ENCODE measurements around the gene NRAP. TPM values are rescaled to one million over a fixed set of nuclear protein-coding genes. Genes with fewer than 3 reads are reported as not detected.

Gene NRAP
- total RNA-seq, 1 donor from 2014 or later, result not detected

GRCh38 chr10:113646336-113647201 is 17.3 kb downstream of the NRAP start:
- no peaks in the 10 kb centered on the region for H3K4me1 ChIP-seq
- H3K9me3 ChIP-seq (ENCODE audit: low read depth), result no peaks in the 10 kb centered on the region
- no peaks in the 10 kb centered on the region for H3K79me2 ChIP-seq (ENCODE audit: low read depth)
- Mint-ChIP-seq H3K36me3 (no peaks in the 10 kb centered on the region), H3K9me3 (no peaks in the 10 kb centered on the region), H3K27me3 (ENCODE audit: insufficient read depth, low read depth) (peaks cover 7% of the 10 kb centered on the region), H3K4me1 (peaks cover 11% of the 10 kb centered on the region), H3K4me3 (no peak overlapping the region), H3K27ac (no peak overlapping the region)
- H2AFZ ChIP-seq (replicated peaks), result no peak overlapping the region
- no peak overlapping the region for H3K4me3 ChIP-seq
- no peaks in the 10 kb centered on the region for H3K27me3 ChIP-seq
- H4K20me1 ChIP-seq (ENCODE audit: low read depth), result no peaks in the 10 kb centered on the region
- no peak overlapping the region for H3K27ac ChIP-seq
- no peak for TF ChIP-seq EZH2phosphoT487 (IDR thresholded peaks at IDR 0.05)
- TF ChIP-seq CTCF (IDR thresholded peaks at IDR 0.05), result no peak
- no peak for TF ChIP-seq EZH2 (IDR thresholded peaks at IDR 0.05)
- no peak overlapping the region for H3K4me2 ChIP-seq
- no peak overlapping the region for H3K9ac ChIP-seq
- no peaks in the 10 kb centered on the region for H3K36me3 ChIP-seq
- no peaks in the 10 kb centered on the region for H3F3A ChIP-seq (ENCODE audit: low read depth)
- no peak for DNase-seq (ENCODE audit: low spot score)

GRCh38 chr10:113644185-113645120 is 19.4 kb downstream of the NRAP start:
- Mint-ChIP-seq H3K9me3 (no peaks in the 10 kb centered on the region), H3K27me3 (ENCODE audit: insufficient read depth, low read depth) (peaks cover 7% of the 10 kb centered on the region), H3K4me3 (no peak overlapping the region), H3K4me1 (peaks cover 11% of the 10 kb centered on the region), H3K36me3 (no peaks in the 10 kb centered on the region), H3K27ac (no peak overlapping the region)
- Histone ChIP-seq H3K36me3 (no peaks in the 10 kb centered on the region), H3K27me3 (no peaks in the 10 kb centered on the region), H4K20me1 (ENCODE audit: low read depth) (no peaks in the 10 kb centered on the region), H3K9me3 (ENCODE audit: low read depth) (no peaks in the 10 kb centered on the region), H2AFZ (replicated peaks) (peak overlapping the region; percentile 3), H3K4me2 (no peak overlapping the region), H3F3A (ENCODE audit: low read depth) (no peaks in the 10 kb centered on the region), H3K4me1 (no peaks in the 10 kb centered on the region), H3K9ac (no peak overlapping the region), H3K27ac (no peak overlapping the region), H3K79me2 (ENCODE audit: low read depth) (no peaks in the 10 kb centered on the region), H3K4me3 (no peak overlapping the region)
- TF ChIP-seq CTCF (IDR thresholded peaks at IDR 0.05) (no peak), EZH2phosphoT487 (IDR thresholded peaks at IDR 0.05) (no peak), EZH2 (IDR thresholded peaks at IDR 0.05) (no peak)
- DNase-seq (ENCODE audit: low spot score), result no peak

GRCh38 chr10:113643183-113643582 is 20.7 kb downstream of the NRAP start:
- Mint-ChIP-seq H3K9me3 (no peaks in the 10 kb centered on the region), H3K36me3 (no peaks in the 10 kb centered on the region), H3K4me1 (peaks cover 11% of the 10 kb centered on the region), H3K27me3 (ENCODE audit: insufficient read depth, low read depth) (peaks cover 5% of the 10 kb centered on the region), H3K4me3 (no peak overlapping the region), H3K27ac (no peak overlapping the region)
- TF ChIP-seq EZH2phosphoT487 (IDR thresholded peaks at IDR 0.05) (no peak), EZH2 (IDR thresholded peaks at IDR 0.05) (no peak), CTCF (IDR thresholded peaks at IDR 0.05) (no peak)
- Histone ChIP-seq H3K4me1 (no peaks in the 10 kb centered on the region), H3K36me3 (no peaks in the 10 kb centered on the region), H4K20me1 (ENCODE audit: low read depth) (no peaks in the 10 kb centered on the region), H3K79me2 (ENCODE audit: low read depth) (no peaks in the 10 kb centered on the region), H3K27me3 (no peaks in the 10 kb centered on the region), H2AFZ (replicated peaks) (no peak overlapping the region), H3K9me3 (ENCODE audit: low read depth) (no peaks in the 10 kb centered on the region), H3K4me3 (no peak overlapping the region), H3F3A (ENCODE audit: low read depth) (no peaks in the 10 kb centered on the region), H3K4me2 (no peak overlapping the region), H3K27ac (no peak overlapping the region), H3K9ac (no peak overlapping the region)
- DNase-seq (ENCODE audit: low spot score), result no peak
